Omental fat pad (tissue), 4 donors: ENCODE data around the gene DPP4. TPM values are rescaled to one million over a fixed set of nuclear protein-coding genes. Genes with fewer than 3 reads are reported as not detected.
"Not testable (repeated sequence)": the region's sequence is repeated elsewhere in the genome, so short reads cannot be mapped to it uniquely, and the experiment has no call there.

ENCODE experiments used
- ATAC-seq: fragments of 150-250 bp; one replicate; pipeline ENCODE4 v1.9.1; 2016; ENCODE audit warnings: mild to moderate bottlenecking, moderate library complexity; ENCODE audit not compliant: low FRiP score
- DNase-seq: peaks from one replicate; pipeline ENCODE4 v3.0.0-alpha.2; 2019; ENCODE audit warnings: low spot score
- total RNA-seq, 4 donors: library from RNA; depleted of rRNA; stranded (reverse); fragments of >200 nt; gene quantifications; one replicate each; pipeline ENCODE4 v1.1.0, GENCODE V29; 2016
- TF ChIP-seq, protein P1 (sequence below), 3 donors: fragments of 450-650 bp; IDR thresholded peaks; one replicate each; pipeline ENCODE4 v1.5.1; 2016 to 2017; ENCODE audit warnings: antibody characterized with exemption in 3 of 3, mild to moderate bottlenecking in 3 of 3, moderate library complexity in 2 of 3

Gene DPP4
- total RNA-seq, 4 donors from 2014 or later: 11.7 to 105 (median 21.0) TPM

DNA sequence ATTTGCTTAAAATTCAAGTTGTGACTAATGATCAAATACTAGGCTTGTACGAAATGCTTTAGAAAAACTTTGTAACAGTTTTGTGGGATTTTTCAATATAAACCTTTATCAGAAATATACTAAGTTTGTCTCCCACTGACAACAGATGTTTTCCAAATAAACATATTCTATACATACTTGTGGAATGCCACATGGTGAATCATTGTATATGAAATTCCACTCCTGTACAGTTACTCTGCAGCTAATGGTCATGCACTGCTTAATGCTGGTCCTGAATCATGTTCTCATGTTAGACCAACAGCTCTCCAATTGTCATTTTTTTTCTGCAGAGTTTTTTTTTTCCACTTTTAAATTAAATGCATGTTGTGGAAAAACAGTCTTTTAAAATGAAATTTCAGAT is 90.1 kb downstream of the DPP4 start:
- ATAC-seq: no peak
- no peak for DNase-seq
- TF ChIP-seq, protein P1, sequence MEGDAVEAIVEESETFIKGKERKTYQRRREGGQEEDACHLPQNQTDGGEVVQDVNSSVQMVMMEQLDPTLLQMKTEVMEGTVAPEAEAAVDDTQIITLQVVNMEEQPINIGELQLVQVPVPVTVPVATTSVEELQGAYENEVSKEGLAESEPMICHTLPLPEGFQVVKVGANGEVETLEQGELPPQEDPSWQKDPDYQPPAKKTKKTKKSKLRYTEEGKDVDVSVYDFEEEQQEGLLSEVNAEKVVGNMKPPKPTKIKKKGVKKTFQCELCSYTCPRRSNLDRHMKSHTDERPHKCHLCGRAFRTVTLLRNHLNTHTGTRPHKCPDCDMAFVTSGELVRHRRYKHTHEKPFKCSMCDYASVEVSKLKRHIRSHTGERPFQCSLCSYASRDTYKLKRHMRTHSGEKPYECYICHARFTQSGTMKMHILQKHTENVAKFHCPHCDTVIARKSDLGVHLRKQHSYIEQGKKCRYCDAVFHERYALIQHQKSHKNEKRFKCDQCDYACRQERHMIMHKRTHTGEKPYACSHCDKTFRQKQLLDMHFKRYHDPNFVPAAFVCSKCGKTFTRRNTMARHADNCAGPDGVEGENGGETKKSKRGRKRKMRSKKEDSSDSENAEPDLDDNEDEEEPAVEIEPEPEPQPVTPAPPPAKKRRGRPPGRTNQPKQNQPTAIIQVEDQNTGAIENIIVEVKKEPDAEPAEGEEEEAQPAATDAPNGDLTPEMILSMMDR (IDR thresholded peaks at IDR 0.05): no peak

DNA sequence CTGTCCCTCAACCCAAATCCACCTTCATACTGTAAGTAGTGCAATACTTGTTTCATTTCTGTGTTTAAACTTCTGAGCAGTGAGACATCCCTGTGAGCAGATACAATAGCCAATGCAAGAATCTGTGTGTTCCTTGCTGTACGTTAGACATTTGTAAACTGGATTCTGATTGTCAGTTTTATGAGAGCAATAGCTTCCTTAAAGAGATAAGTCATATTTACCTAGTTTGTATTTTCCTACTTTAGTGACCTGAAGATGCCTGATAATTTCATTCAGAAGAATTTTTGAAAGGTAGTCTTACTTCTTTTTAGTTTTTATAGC is 90.7 kb downstream of the DPP4 start:
- no peak for ATAC-seq
- no peak for DNase-seq
- TF ChIP-seq, protein P1 (IDR thresholded peaks at IDR 0.05): no peak

DNA sequence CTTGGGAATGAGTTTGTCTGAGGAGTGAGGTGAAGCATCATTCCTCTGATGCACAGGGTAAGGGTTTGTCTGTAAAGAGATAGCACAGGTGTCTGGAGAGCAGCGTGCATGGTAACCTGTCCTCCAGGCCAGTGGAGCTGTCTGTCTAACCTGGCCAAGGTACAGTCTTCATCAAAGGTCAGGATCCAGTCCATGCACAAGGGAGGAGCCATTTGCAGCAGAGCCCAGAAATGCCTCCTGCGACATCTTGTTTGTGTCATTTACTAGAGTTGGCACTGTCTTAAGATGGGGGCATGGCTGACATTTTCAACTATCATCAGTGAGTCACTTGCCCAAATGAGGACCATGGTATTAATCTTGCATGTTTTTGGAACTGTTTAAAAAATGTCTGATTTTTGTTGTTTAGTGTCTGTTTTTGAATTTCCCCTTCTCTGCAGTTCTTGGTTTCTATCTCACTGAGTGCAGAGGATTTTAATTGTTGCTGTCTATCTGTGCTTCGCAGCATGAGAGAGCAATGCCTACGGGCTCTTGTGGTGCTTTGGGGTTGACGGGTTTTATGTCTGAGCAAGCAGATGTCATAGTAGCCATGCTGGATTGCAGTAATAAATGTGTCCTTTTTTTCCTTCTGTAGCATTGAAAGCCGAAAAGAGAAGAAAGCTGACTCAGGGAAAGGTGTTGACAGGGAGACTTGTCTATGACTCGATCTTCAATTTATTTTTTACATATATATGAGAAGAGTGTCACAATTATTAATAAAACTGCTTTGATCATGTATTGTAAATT is 91.3 kb downstream of the DPP4 start:
- TF ChIP-seq, protein P1 (IDR thresholded peaks at IDR 0.05): no peak
- ATAC-seq: no peak
- DNase-seq: no peak

DNA sequence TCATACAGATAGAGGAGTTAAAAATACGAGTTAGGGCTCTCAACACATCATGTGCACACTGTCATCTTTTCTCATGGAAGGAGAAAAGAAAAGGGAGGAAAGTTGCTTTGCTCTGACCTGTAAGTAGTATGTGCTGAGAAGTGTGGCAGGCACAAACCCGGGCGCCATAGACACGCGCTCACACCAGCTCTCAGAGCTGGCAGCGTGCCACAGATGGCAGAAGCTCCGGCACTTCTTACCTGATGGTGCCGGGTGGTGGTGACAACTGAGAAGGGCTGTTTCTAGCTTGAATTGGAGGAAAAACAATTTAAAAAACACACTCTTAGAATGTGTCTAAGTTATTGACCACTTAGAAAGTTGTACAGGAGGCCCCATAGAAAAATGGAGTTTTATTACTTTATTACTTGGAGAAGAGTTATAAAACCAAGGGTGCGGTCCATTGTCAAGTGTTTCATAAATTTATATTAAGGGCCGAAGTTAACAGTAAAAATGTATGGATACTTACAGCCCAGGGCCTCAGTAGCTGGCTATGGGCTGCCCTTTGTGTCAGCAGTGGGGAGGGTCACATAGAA is 92.2 kb downstream of the DPP4 start:
- TF ChIP-seq, protein P1 (IDR thresholded peaks at IDR 0.05): no peak
- DNase-seq: no peak
- ATAC-seq: no peak

DNA sequence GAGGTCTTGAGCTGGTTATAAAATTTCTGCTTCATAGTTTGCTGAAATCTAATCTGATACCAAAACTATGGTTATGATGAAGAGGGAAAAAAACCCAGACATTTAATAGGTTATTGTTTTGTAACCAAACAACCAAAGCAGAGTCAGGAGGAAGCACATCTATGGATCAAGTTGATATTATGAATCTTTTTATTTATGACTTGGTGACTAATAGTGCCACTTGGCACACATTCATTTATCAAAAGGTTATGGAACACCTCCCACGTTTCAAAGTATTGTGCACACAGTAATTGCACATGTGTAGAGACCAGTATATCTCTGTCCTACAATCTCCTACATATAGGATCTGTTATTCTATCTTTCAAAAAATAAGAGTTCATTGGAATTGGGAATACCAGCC is 93.0 kb downstream of the DPP4 start:
- no peak for DNase-seq
- TF ChIP-seq, protein P1 (IDR thresholded peaks at IDR 0.05): no peak
- no peak for ATAC-seq

DNA sequence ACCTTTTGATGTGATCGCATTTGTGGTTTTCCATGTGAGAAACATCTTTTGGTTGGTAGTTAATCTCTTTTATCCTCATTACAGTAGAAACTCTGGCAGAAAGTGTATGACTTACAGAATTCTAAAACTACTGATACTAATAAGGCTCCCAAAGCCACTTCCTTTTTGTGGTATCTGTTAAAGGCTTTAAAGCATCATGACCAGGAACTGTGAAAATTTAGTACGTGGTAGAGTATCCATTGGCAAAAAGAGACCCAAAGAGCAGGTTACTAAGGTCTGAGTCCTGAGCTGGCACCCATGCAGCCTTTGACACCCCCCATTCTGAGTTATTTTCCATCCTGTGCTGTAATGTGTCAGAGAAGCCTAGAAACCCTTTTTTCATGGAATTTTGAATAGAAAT is 94.5 kb downstream of the DPP4 start:
- ATAC-seq (no peak), DNase-seq (no peak)
- TF ChIP-seq, protein P1 (IDR thresholded peaks at IDR 0.05): no peak

DNA sequence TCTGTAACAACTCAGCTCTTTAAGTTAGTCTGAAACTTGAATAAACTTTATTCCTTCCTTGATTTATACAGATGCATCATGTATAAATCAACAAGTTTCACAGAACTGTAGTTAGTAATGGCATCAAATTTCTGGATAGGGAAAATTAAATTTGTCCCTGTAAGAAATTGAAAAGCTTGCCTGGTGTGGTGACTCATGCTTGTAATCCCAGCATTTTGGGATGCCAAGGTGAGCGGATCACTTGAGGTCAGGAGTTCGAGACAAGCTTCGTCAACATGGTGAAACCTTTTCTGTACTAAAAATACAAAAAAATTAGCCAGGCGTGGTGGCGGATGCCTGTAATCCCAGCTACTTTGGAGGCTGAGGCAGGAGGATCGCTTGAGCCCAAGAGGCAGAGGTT is 96.1 kb downstream of the DPP4 start:
- ATAC-seq, DNase-seq: not testable (repeated sequence)
